ENCODE data around the gene TP53. TPM values are rescaled to one million over a fixed set of nuclear protein-coding genes. Genes with fewer than 3 reads are reported as not detected.

The TP53 gene
- total and polyA plus RNA-seq, 9 of the 15 experiments (the other 6 are each of a cell fraction or from before 2014, with no cell fraction given) = 2.8 to 14.0 (median 7.1) TPM

DNA sequence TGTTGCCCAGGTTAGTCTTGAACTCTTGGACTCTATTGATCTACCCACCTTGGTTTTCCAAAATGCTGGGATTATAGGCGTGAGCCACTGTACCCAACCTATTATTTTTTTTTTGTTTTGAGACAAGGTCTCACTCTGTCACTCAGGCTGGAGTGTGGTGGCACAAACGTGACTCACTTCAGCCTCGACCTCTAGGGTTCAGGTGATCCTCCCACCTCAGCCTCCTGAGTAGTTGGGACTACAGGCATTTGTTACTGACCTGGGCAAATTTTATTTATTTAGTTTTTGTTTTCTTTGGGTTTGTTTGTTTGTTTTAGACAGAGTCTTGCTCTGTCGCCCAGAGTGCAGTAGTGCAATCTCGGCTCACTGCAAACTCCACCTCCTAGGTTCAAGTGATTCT is 63.6 kb downstream of the TP53 start:
- no peak overlapping the region for H3K4me3 ChIP-seq
- H3K79me2 ChIP-seq (ENCODE audit: control insufficient read depth, insufficient read depth, low read length) = no peaks in the 10 kb centered on the region
- no peaks in the 10 kb centered on the region for H3K9me3 ChIP-seq (replicated peaks; ENCODE audit: control insufficient read depth, insufficient read depth, low read depth, low read length)
- ATAC-seq = no peak
- no peak overlapping the region for H3K9ac ChIP-seq (ENCODE audit: insufficient read depth in 1 of 2, low read depth in 2 of 2, low read length in 2 of 2)
- no peak overlapping the region for H3K4me2 ChIP-seq (ENCODE audit: insufficient read depth, low read length)
- intact Hi-C loops (cut with micrococcal nuclease) (no loop called here), in situ Hi-C loops (cut with MboI) (no loop called here)
- no peak overlapping the region for H2AFZ ChIP-seq (ENCODE audit: low read depth, low read length)
- no peaks in the 10 kb centered on the region for H3K9me1 ChIP-seq (ENCODE audit: control insufficient read depth, insufficient read depth, low read length)
- BruUV-seq (replicated peaks) = no TSS peak
- no peak for TF ChIP-seq KHSRP (IDR thresholded peaks at IDR 0.05)
- no peak for TF ChIP-seq SUPT5H (IDR thresholded peaks at IDR 0.05)
- TF ChIP-seq NCOR1 (IDR thresholded peaks at IDR 0.05) = no peak
- TF ChIP-seq, protein P1, sequence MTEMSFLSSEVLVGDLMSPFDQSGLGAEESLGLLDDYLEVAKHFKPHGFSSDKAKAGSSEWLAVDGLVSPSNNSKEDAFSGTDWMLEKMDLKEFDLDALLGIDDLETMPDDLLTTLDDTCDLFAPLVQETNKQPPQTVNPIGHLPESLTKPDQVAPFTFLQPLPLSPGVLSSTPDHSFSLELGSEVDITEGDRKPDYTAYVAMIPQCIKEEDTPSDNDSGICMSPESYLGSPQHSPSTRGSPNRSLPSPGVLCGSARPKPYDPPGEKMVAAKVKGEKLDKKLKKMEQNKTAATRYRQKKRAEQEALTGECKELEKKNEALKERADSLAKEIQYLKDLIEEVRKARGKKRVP (CRISPR knock-in tag; IDR thresholded peaks at IDR 0.05) = no peak
- H3K4me1 ChIP-seq (replicated peaks in 1 of 2; ENCODE audit: control insufficient read depth in 2 of 2, insufficient read depth in 2 of 2, low read length in 2 of 2) = peaks cover 0 to 12% of the 10 kb centered on the region in 2 experiments; a peak in 4 of 5 replicates
- ChIA-PET CTCF (ENCODE audit: low intra/inter-chr PET ratio) (no interaction called here), POLR2A (interaction anchor here (0.7 to 1.5 kb wide), 2 partner anchors 9 to 62 kb away, joined by 4 read pairs; partner anchors contain the start of gene FXR2)
- no peaks in the 10 kb centered on the region for H3K36me3 ChIP-seq (ENCODE audit: control insufficient read depth, insufficient read depth, low read length)
- WGBS (ENCODE audit: insufficient coverage, low coverage, missing lambda C conversion rate) = 39% methylated on average over 5 of the region's 5 CpGs
- no peaks in the 10 kb centered on the region for H3K27me3 ChIP-seq (ENCODE audit: control insufficient read depth in 2 of 2, insufficient read depth in 2 of 2, low read length in 2 of 2)
- no peak overlapping the region for H3K27ac ChIP-seq (ENCODE audit: extremely low read depth, low read depth, low read length)
- no peaks in the 10 kb centered on the region for H4K20me1 ChIP-seq (replicated peaks; ENCODE audit: control insufficient read depth, insufficient read depth, low read length)
- no peak for DNase-seq (ENCODE audit: extremely low read depth in 1 of 4, low spot score in 3 of 4)
- FAIRE-seq = no peak

DNA sequence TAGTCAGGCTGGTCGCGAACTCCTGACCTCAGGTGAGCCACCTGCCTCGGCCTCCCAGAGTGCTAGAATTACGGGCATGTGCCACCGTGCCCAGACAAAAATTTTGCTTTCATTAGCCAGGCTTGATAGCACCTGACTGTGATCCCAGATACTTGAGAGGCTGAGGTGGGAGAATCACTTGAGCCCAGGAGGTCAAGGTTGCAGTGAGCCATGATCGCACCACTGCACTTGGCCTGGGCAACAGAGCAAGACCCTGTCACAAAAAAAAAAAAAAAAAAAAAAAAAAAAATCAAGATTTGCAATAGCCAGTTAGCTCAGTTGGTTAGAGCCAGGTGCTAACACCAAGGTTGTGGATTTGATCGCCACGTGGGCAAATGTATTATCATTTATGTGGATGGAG is 66.5 kb downstream of the TP53 start:
- FAIRE-seq = no peak
- TF ChIP-seq CBX3 (IDR thresholded peaks at IDR 0.05; ENCODE audit: borderline replicate concordance in 1 of 2, low read length in 2 of 2) (no peak), NFXL1 (CRISPR knock-in tag; IDR thresholded peaks at IDR 0.05) (no peak), MTA3 (IDR thresholded peaks at IDR 0.05; ENCODE audit: borderline replicate concordance) (no peak), ZNF121 (CRISPR knock-in tag; conservative IDR thresholded peaks at IDR 0.05) (peak; percentile 90), RBM39 (optimal IDR thresholded peaks at IDR 0.05; ENCODE audit: low read depth, low read length) (no peak), BRCA1 (IDR thresholded peaks at IDR 0.05) (no peak), BRCA1 (CRISPR knock-in tag; IDR thresholded peaks at IDR 0.05) (no peak)
- TF ChIP-seq, protein P2, sequence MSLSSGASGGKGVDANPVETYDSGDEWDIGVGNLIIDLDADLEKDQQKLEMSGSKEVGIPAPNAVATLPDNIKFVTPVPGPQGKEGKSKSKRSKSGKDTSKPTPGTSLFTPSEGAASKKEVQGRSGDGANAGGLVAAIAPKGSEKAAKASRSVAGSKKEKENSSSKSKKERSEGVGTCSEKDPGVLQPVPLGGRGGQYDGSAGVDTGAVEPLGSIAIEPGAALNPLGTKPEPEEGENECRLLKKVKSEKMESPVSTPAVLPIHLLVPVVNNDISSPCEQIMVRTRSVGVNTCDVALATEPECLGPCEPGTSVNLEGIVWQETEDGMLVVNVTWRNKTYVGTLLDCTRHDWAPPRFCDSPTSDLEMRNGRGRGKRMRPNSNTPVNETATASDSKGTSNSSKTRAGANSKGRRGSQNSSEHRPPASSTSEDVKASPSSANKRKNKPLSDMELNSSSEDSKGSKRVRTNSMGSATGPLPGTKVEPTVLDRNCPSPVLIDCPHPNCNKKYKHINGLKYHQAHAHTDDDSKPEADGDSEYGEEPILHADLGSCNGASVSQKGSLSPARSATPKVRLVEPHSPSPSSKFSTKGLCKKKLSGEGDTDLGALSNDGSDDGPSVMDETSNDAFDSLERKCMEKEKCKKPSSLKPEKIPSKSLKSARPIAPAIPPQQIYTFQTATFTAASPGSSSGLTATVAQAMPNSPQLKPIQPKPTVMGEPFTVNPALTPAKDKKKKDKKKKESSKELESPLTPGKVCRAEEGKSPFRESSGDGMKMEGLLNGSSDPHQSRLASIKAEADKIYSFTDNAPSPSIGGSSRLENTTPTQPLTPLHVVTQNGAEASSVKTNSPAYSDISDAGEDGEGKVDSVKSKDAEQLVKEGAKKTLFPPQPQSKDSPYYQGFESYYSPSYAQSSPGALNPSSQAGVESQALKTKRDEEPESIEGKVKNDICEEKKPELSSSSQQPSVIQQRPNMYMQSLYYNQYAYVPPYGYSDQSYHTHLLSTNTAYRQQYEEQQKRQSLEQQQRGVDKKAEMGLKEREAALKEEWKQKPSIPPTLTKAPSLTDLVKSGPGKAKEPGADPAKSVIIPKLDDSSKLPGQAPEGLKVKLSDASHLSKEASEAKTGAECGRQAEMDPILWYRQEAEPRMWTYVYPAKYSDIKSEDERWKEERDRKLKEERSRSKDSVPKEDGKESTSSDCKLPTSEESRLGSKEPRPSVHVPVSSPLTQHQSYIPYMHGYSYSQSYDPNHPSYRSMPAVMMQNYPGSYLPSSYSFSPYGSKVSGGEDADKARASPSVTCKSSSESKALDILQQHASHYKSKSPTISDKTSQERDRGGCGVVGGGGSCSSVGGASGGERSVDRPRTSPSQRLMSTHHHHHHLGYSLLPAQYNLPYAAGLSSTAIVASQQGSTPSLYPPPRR (CRISPR knock-in tag; IDR thresholded peaks at IDR 0.05; ENCODE audit: borderline replicate concordance) = no peak
- ChIA-PET POLR2A (interaction anchor here (1.0 to 1.5 kb wide), 3 partner anchors 21 to 67 kb away, joined by 4 to 5 read pairs (median 5); partner anchors contain the start of gene TP53), CTCF (ENCODE audit: low intra/inter-chr PET ratio) (no interaction called here)
- peaks cover 0 to 3% of the 10 kb centered on the region in 2 experiments; a peak in 1 of 5 replicates for H3K4me1 ChIP-seq (replicated peaks in 1 of 2; ENCODE audit: control insufficient read depth in 2 of 2, insufficient read depth in 2 of 2, low read length in 2 of 2)
- no peaks in the 10 kb centered on the region for H3K36me3 ChIP-seq (ENCODE audit: control insufficient read depth, insufficient read depth, low read length)
- ATAC-seq = no peak
- no peaks in the 10 kb centered on the region for H3K9me1 ChIP-seq (ENCODE audit: control insufficient read depth, insufficient read depth, low read length)
- intact Hi-C loops (cut with micrococcal nuclease) = no loop called here
- H3K4me2 ChIP-seq (ENCODE audit: insufficient read depth, low read length) = no peak overlapping the region
- no peak overlapping the region for H3K9ac ChIP-seq (ENCODE audit: insufficient read depth in 1 of 2, low read depth in 2 of 2, low read length in 2 of 2)
- H3K27ac ChIP-seq (ENCODE audit: extremely low read depth, low read depth, low read length) = no peak overlapping the region
- in situ Hi-C loops (cut with MboI) = no loop called here
- no peak for DNase-seq (ENCODE audit: extremely low read depth in 1 of 4, low spot score in 3 of 4)
- no peak overlapping the region for H2AFZ ChIP-seq (ENCODE audit: low read depth, low read length)
- 75% methylated on average over 6 of the region's 8 CpGs for WGBS (ENCODE audit: insufficient coverage, low coverage, missing lambda C conversion rate)
- no peak overlapping the region for H3K4me3 ChIP-seq
- H3K27me3 ChIP-seq (ENCODE audit: control insufficient read depth in 2 of 2, insufficient read depth in 2 of 2, low read length in 2 of 2) = no peaks in the 10 kb centered on the region
- H3K79me2 ChIP-seq (ENCODE audit: control insufficient read depth, insufficient read depth, low read length) = no peaks in the 10 kb centered on the region
- BruUV-seq (replicated peaks) = no TSS peak
- no peaks in the 10 kb centered on the region for H4K20me1 ChIP-seq (replicated peaks; ENCODE audit: control insufficient read depth, insufficient read depth, low read length)
- no peaks in the 10 kb centered on the region for H3K9me3 ChIP-seq (replicated peaks; ENCODE audit: control insufficient read depth, insufficient read depth, low read depth, low read length)
